Mesendoderm (in vitro differentiated cells): ENCODE measurements around the gene ATRN.

Source experiments
- DNase-seq: peaks from one replicate; pipeline ENCODE4 v3.0.0; 2013
- H2AK5ac ChIP-seq: 2 replicates; pipeline ENCODE4 v1.6.1; 2013; ENCODE audit warnings: low read length, inconsistent platforms
- H2BK120ac ChIP-seq: 2 replicates; pipeline ENCODE4 v1.6.1; 2013; ENCODE audit warnings: low read depth, mild to moderate bottlenecking, low read length, moderate library complexity, mixed read lengths
- H2BK15ac ChIP-seq: replicated peaks from 2 replicates; pipeline ENCODE4 v1.6.1; 2013; ENCODE audit warnings: low read depth, mild to moderate bottlenecking, moderate library complexity
- H2BK5ac ChIP-seq: 2 replicates; pipeline ENCODE4 v1.6.1; 2013; ENCODE audit warnings: low read length, inconsistent platforms
- H3K18ac ChIP-seq: 2 replicates; pipeline ENCODE4 v1.6.1; 2013; ENCODE audit warnings: mild to moderate bottlenecking, low read length, mixed read lengths
- H3K23ac ChIP-seq: one replicate; pipeline ENCODE4 v1.6.1; 2013; ENCODE audit warnings: low read length
- H3K27ac ChIP-seq: 2 replicates; pipeline ENCODE4 v1.5.1; 2013; ENCODE audit warnings: low read depth, mild to moderate bottlenecking, inconsistent platforms, low read length, moderate library complexity
- H3K27me3 ChIP-seq: 2 replicates; pipeline ENCODE4 v1.6.1; 2013; ENCODE audit warnings: low read length, control low read depth, mild to moderate bottlenecking, inconsistent platforms; ENCODE audit not compliant: insufficient read depth, poor library complexity
- H3K36me3 ChIP-seq: 2 replicates; pipeline ENCODE4 v1.6.1; 2013; ENCODE audit warnings: low read length, inconsistent platforms; ENCODE audit not compliant: control insufficient read depth, insufficient read depth
- H3K4ac ChIP-seq: one replicate; pipeline ENCODE4 v1.6.1; 2013; ENCODE audit warnings: low read depth, mild to moderate bottlenecking, low read length, moderate library complexity
- H3K4me1 ChIP-seq: 2 replicates; pipeline ENCODE4 v1.6.1; 2013; ENCODE audit warnings: low read depth, low read length, inconsistent platforms; ENCODE audit not compliant: control insufficient read depth
- H3K4me2 ChIP-seq: 2 replicates; pipeline ENCODE4 v1.6.1; 2013; ENCODE audit warnings: low read length
- H3K4me3 ChIP-seq: 2 replicates; pipeline ENCODE4 v1.5.1; 2013; ENCODE audit warnings: mild to moderate bottlenecking, low read length
- H3K56ac ChIP-seq: one replicate; pipeline ENCODE4 v1.6.1; 2013; ENCODE audit warnings: low read length
- H3K79me1 ChIP-seq: 2 replicates; pipeline ENCODE4 v1.6.1; 2013; ENCODE audit warnings: low read length, inconsistent platforms
- H3K79me2 ChIP-seq: 2 replicates; pipeline ENCODE4 v1.6.1; 2013; ENCODE audit warnings: mild to moderate bottlenecking, low read length; ENCODE audit not compliant: control insufficient read depth, insufficient read depth
- H3K9ac ChIP-seq: 2 replicates; pipeline ENCODE4 v1.6.1; 2013; ENCODE audit warnings: low read length, inconsistent platforms
- H4K5ac ChIP-seq: one replicate; pipeline ENCODE4 v1.6.1; 2013; ENCODE audit warnings: low read length
- H4K8ac ChIP-seq: one replicate; pipeline ENCODE4 v1.6.1; 2013; ENCODE audit warnings: low read depth, mild to moderate bottlenecking, control low read depth, low read length, moderate library complexity
- WGBS: extraction: QIAGEN DNeasy Blood & Tissue Kit; methylation state at CpG from one replicate; pipeline ENCODE4 v1.1.7; 2013; ENCODE audit warnings: low lambda C conversion rate, missing lambda C conversion rate; ENCODE audit not compliant: insufficient coverage; ENCODE audit errors: extremely low coverage; 5-methylcytosine and 5-hydroxymethylcytosine counted together

ATRN gene

GRCh38 chr20:3483784-3484183, 13.0 kb downstream of the ATRN start:
- Histone ChIP-seq H3K56ac (no peak overlapping the region), H3K27me3 (no peaks in the 10 kb centered on the region), H3K79me1 (peaks cover 3% of the 10 kb centered on the region), H3K36me3 (no peaks in the 10 kb centered on the region), H4K8ac (no peak overlapping the region), H2BK120ac (no peak overlapping the region), H3K4me2 (no peak overlapping the region), H3K23ac (no peak overlapping the region), H3K4me3 (no peak overlapping the region), H3K4ac (no peak overlapping the region), H3K18ac (no peak overlapping the region), H3K79me2 (no peaks in the 10 kb centered on the region), H2AK5ac (no peak overlapping the region), H2BK15ac (no peak overlapping the region), H3K9ac (no peak overlapping the region), H4K5ac (no peak overlapping the region), H3K4me1 (no peaks in the 10 kb centered on the region), H3K27ac (no peak overlapping the region), H2BK5ac (no peak overlapping the region)
- WGBS: no CpG with 5 or more reads among the region's 1 CpG
- peak; percentile 28 for DNase-seq

GRCh38 chr20:3485913-3486312, 15.1 kb downstream of the ATRN start:
- Histone ChIP-seq H4K5ac (no peak overlapping the region), H3K56ac (no peak overlapping the region), H3K27ac (no peak overlapping the region), H2BK5ac (no peak overlapping the region), H2AK5ac (no peak overlapping the region), H3K18ac (no peak overlapping the region), H3K79me1 (peaks cover 3% of the 10 kb centered on the region), H3K4me1 (no peaks in the 10 kb centered on the region), H3K9ac (no peak overlapping the region), H2BK15ac (no peak overlapping the region), H3K4ac (no peak overlapping the region), H3K36me3 (no peaks in the 10 kb centered on the region), H3K27me3 (no peaks in the 10 kb centered on the region), H3K79me2 (no peaks in the 10 kb centered on the region), H3K4me3 (no peak overlapping the region), H2BK120ac (no peak overlapping the region), H3K4me2 (no peak overlapping the region), H3K23ac (no peak overlapping the region), H4K8ac (no peak overlapping the region)
- no peak for DNase-seq
- no CpG with 5 or more reads among the region's 1 CpG for WGBS

- H3K23ac ChIP-seq: no peak overlapping the region
- H3K79me2 ChIP-seq: no peaks in the 10 kb centered on the region
- H3K9ac ChIP-seq: no peak overlapping the region
- H3K4me1 ChIP-seq: no peaks in the 10 kb centered on the region
- no peaks in the 10 kb centered on the region for H3K27me3 ChIP-seq
- no peak overlapping the region for H3K4ac ChIP-seq
- no peak overlapping the region for H3K56ac ChIP-seq
- no peaks in the 10 kb centered on the region for H3K79me1 ChIP-seq
- DNase-seq: no peak
- H2AK5ac ChIP-seq: no peak overlapping the region
- H2BK5ac ChIP-seq: no peak overlapping the region
- H3K27ac ChIP-seq: no peak overlapping the region
- H4K8ac ChIP-seq: no peak overlapping the region
- H3K18ac ChIP-seq: no peak overlapping the region
- no peak overlapping the region for H2BK15ac ChIP-seq
- no peaks in the 10 kb centered on the region for H3K36me3 ChIP-seq
- H3K4me3 ChIP-seq: no peak overlapping the region
- no CpG with 5 or more reads among the region's 1 CpG for WGBS
- no peak overlapping the region for H2BK120ac ChIP-seq
- no peak overlapping the region for H3K4me2 ChIP-seq
- H4K5ac ChIP-seq: no peak overlapping the region
Measured at GRCh38 chr20:3486850-3487249, 16.0 kb downstream of the ATRN start.

- Histone ChIP-seq H2BK120ac (no peak overlapping the region), H3K4me1 (no peaks in the 10 kb centered on the region), H2BK5ac (no peak overlapping the region), H3K36me3 (no peaks in the 10 kb centered on the region), H3K4me2 (no peak overlapping the region), H3K4ac (no peak overlapping the region), H2AK5ac (no peak overlapping the region), H3K27ac (no peak overlapping the region), H3K27me3 (no peaks in the 10 kb centered on the region), H3K23ac (no peak overlapping the region), H2BK15ac (no peak overlapping the region), H3K18ac (no peak overlapping the region), H3K79me1 (no peaks in the 10 kb centered on the region), H3K4me3 (no peak overlapping the region), H3K9ac (no peak overlapping the region), H3K79me2 (no peaks in the 10 kb centered on the region), H4K8ac (no peak overlapping the region), H3K56ac (no peak overlapping the region), H4K5ac (no peak overlapping the region)
- no peak for DNase-seq
- WGBS: no CpG with 5 or more reads among the region's 11 CpGs
Measured at GRCh38 chr20:3492669-3493068, 21.9 kb downstream of the ATRN start.

- H3K56ac ChIP-seq: no peak overlapping the region
- H3K79me1 ChIP-seq: no peaks in the 10 kb centered on the region
- H4K8ac ChIP-seq: no peak overlapping the region
- no peak overlapping the region for H2BK15ac ChIP-seq
- H4K5ac ChIP-seq: no peak overlapping the region
- no peak overlapping the region for H3K27ac ChIP-seq
- no peaks in the 10 kb centered on the region for H3K27me3 ChIP-seq
- no peak for DNase-seq
- no peaks in the 10 kb centered on the region for H3K79me2 ChIP-seq
- H3K23ac ChIP-seq: no peak overlapping the region
- no peak overlapping the region for H3K4me2 ChIP-seq
- H2AK5ac ChIP-seq: no peak overlapping the region
- WGBS: no CpG with 5 or more reads among the region's 1 CpG
- H3K18ac ChIP-seq: no peak overlapping the region
- H3K4me1 ChIP-seq: no peaks in the 10 kb centered on the region
- H3K36me3 ChIP-seq: no peaks in the 10 kb centered on the region
- H3K9ac ChIP-seq: no peak overlapping the region
- H3K4ac ChIP-seq: no peak overlapping the region
- H3K4me3 ChIP-seq: no peak overlapping the region
- no peak overlapping the region for H2BK120ac ChIP-seq
- no peak overlapping the region for H2BK5ac ChIP-seq
Measured at GRCh38 chr20:3494218-3494617, 23.4 kb downstream of the ATRN start.

- no peak overlapping the region for H4K5ac ChIP-seq
- H3K9ac ChIP-seq: no peak overlapping the region
- H3K4me1 ChIP-seq: no peaks in the 10 kb centered on the region
- no peaks in the 10 kb centered on the region for H3K79me2 ChIP-seq
- no peak overlapping the region for H2BK15ac ChIP-seq
- H3K27me3 ChIP-seq: no peaks in the 10 kb centered on the region
- no peaks in the 10 kb centered on the region for H3K79me1 ChIP-seq
- no peak overlapping the region for H4K8ac ChIP-seq
- no peak for DNase-seq
- H3K4me2 ChIP-seq: no peak overlapping the region
- no peak overlapping the region for H2BK120ac ChIP-seq
- no peak overlapping the region for H3K27ac ChIP-seq
- no peak overlapping the region for H2AK5ac ChIP-seq
- no peak overlapping the region for H2BK5ac ChIP-seq
- H3K36me3 ChIP-seq: no peaks in the 10 kb centered on the region
- H3K56ac ChIP-seq: no peak overlapping the region
- WGBS: no CpG with 5 or more reads among the region's 2 CpGs
- H3K18ac ChIP-seq: no peak overlapping the region
- H3K23ac ChIP-seq: no peak overlapping the region
- no peak overlapping the region for H3K4ac ChIP-seq
- H3K4me3 ChIP-seq: no peak overlapping the region
Measured at GRCh38 chr20:3502878-3503277, 32.1 kb downstream of the ATRN start.
